IPS DF 19.7 (cell line): ENCODE results near the gene OR13C3.
"Not testable (repeated sequence)": the region's sequence is repeated elsewhere in the genome, so short reads cannot be mapped to it uniquely, and the experiment has no call there.

Source experiments
- DNase-seq: peaks from one replicate; pipeline ENCODE4 v3.0.0-alpha.2; 2013; ENCODE audit warnings: low read depth, low spot score

Gene OR13C3

GRCh38 chr9:104536756-104537155, at the start of gene OR13C3:
Gene OR13C3, minus strand, starts transcription at chr9:104536856. Its CDS starts 133 bp downstream, at chr9:104536723.
- no peak for DNase-seq

- no peak for DNase-seq
Observed at GRCh38 chr9:104580562-104580961, 43.9 kb upstream of the OR13C3 start.

GRCh38 chr9:104577263-104577662, 40.6 kb upstream of the OR13C3 start:
- DNase-seq: no peak

GRCh38 chr9:104575456-104575855, 38.8 kb upstream of the OR13C3 start:
- DNase-seq: no peak

- no peak for DNase-seq
Observed at GRCh38 chr9:104572612-104573011, 36.0 kb upstream of the OR13C3 start.

- no peak for DNase-seq
Observed at GRCh38 chr9:104568868-104569267, 32.2 kb upstream of the OR13C3 start, which contains the start of gene OR13C8. Gene OR13C8, plus strand, starts transcription at chr9:104569168. Its CDS starts 0 bp downstream, at chr9:104569168.

- DNase-seq: no peak
Observed at GRCh38 chr9:104564358-104564757, 27.7 kb upstream of the OR13C3 start.

- DNase-seq: no peak
Observed at GRCh38 chr9:104556830-104557634, 20.4 kb upstream of the OR13C3 start.

- DNase-seq: no peak
Observed at GRCh38 chr9:104555521-104555920, 18.9 kb upstream of the OR13C3 start.

- no peak for DNase-seq
Observed at GRCh38 chr9:104553261-104553660, 16.6 kb upstream of the OR13C3 start.

- no peak for DNase-seq
Observed at GRCh38 chr9:104544644-104545043, 8.0 kb upstream of the OR13C3 start.

GRCh38 chr9:104539275-104539674, 2.6 kb upstream of the OR13C3 start:
- no peak for DNase-seq

- no peak for DNase-seq
Observed at GRCh38 chr9:104527109-104527508, 9.5 kb downstream of the OR13C3 start, which contains the start of gene OR13C4. Gene OR13C4, minus strand, starts transcription at chr9:104527209. Its CDS starts 0 bp downstream, at chr9:104527209.

- DNase-seq: not testable (repeated sequence)
Observed at GRCh38 chr9:104520241-104520640, 16.4 kb downstream of the OR13C3 start.

GRCh38 chr9:104514901-104515300, 21.8 kb downstream of the OR13C3 start:
- DNase-seq: no peak

- DNase-seq: no peak
Observed at GRCh38 chr9:104506565-104506964, 30.1 kb downstream of the OR13C3 start.

- DNase-seq: no peak
Observed at GRCh38 chr9:104503963-104504362, 32.7 kb downstream of the OR13C3 start, which contains the start of gene OR13F1. Gene OR13F1, plus strand, starts transcription at chr9:104504263. Its CDS starts 0 bp downstream, at chr9:104504263.

GRCh38 chr9:104503440-104503839, 33.2 kb downstream of the OR13C3 start:
- DNase-seq: no peak

GRCh38 chr9:104494808-104495207, 41.8 kb downstream of the OR13C3 start:
- DNase-seq: no peak
